NCI-H1417 treated with DMSO at 0.1 percent for 48 hours (cell line): Measurements from ENCODE around the gene NSUN7.

Experiments
- DNase-seq: peaks from one replicate; lab custom pipeline; 2025; lab: John Stamatoyannopoulos, UW

The NSUN7 gene

GRCh38 chr4:40846532-40846931 lies 96.8 kb downstream of the NSUN7 start:
- no peak for DNase-seq

- DNase-seq, result peak; percentile 42
Measured at GRCh38 chr4:40848251-40848650, 98.5 kb downstream of the NSUN7 start.

GRCh38 chr4:40848940-40849339 lies 99.2 kb downstream of the NSUN7 start:
- no peak for DNase-seq

GRCh38 chr4:40850496-40850895 lies 100.7 kb downstream of the NSUN7 start:
- no peak for DNase-seq

GRCh38 chr4:40856277-40856839 lies 106.6 kb downstream of the NSUN7 start:
- no peak for DNase-seq

- DNase-seq, result no peak
Measured at GRCh38 chr4:40856840-40857362, 107.1 kb downstream of the NSUN7 start.

GRCh38 chr4:40857956-40858355 lies 108.2 kb downstream of the NSUN7 start:
- DNase-seq, result no peak

- no peak for DNase-seq
Measured at GRCh38 chr4:40858962-40859361, 109.2 kb downstream of the NSUN7 start.
